Measurements from ENCODE around the gene ZDHHC14.

DNA sequence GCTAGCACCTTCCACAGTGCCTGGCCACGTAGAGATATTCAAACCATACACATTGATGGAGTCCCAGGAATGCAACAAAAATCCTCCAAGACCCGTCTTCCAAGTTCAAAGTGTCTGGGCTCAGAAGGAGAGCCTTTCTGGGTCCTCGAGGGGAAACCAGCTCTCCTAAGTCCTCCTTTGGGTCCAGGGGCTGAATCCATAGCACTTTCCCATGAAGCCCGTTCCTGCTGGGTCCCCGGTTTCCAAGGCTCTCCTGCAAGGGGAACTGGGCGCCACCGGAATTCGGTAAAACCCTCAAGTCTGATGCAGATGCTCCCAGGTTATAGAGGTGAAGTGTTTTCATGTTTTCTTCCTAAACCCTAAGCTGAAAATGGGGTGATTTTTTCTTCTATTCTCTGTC, 340.8 kb downstream of the ZDHHC14 start:
- TF ChIP-seq CTCF (optimal IDR thresholded peaks at IDR 0.05 in 1 of 3, IDR thresholded peaks at IDR 0.05 in 1 of 3, conservative IDR thresholded peaks at IDR 0.05 in 1 of 3; ENCODE audit: extremely low read depth in 1 of 3, insufficient read depth in 2 of 3, low read length in 3 of 3) (no peak), EZH2 (IDR thresholded peaks at IDR 0.05; ENCODE audit: low read length) (no peak)
